GM19328 (cell line): ENCODE measurements around the gene NFKBIE.

ENCODE experiments used
- ATAC-seq: cut with Tn5 transposase; IDR thresholded peaks from one replicate; pipeline ENCODE4 v1.9.1; 2021; ENCODE audit warnings: mild to moderate bottlenecking, moderate library complexity; ENCODE audit not compliant: unreplicated experiment

NFKBIE gene

DNA sequence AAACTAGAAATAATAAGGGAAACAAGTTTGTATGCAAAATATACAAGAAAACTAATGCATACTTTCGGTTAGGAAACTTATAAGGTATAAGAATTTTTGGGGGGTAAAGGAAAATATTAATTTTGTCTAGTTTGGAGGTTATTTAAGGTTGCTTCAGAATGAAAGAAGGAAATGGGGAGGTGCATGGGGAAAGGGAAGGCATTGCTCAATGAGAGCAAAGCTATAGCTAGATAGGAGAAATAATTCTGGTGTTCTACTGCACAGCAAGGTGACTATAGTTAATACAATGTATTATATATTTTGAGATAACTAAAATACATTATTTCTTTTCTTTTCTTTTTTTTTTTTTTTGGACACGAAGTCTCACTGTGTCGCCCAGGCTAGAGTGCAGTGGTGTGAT is 54.1 kb downstream of the NFKBIE start:
- ATAC-seq = no peak
